ENCODE data around the gene SMOC2. TPM values are rescaled to one million over a fixed set of nuclear protein-coding genes. Genes with fewer than 3 reads are reported as not detected.
A peak's percentile ranks its signal among the peaks of the same experiment; 100 is the strongest.

SMOC2 gene
- total and polyA plus RNA-seq, 4 donors: 1.3 to 6.4 (median 4.6) TPM

- no peaks in the 10 kb centered on the region for H3K36me3 ChIP-seq (ENCODE audit: control insufficient read depth in 4 of 4, insufficient read depth in 4 of 4, low read length in 4 of 4)
- no peaks in the 10 kb centered on the region for H3K4me1 ChIP-seq (ENCODE audit: control insufficient read depth in 5 of 5, insufficient read depth in 5 of 5, low read length in 5 of 5)
- no peak overlapping the region for H3K9ac ChIP-seq (ENCODE audit: insufficient read depth in 1 of 2, low read length in 2 of 2)
- no peak overlapping the region for H3K4me3 ChIP-seq
- no peak for TF ChIP-seq CTCF (IDR thresholded peaks at IDR 0.05; ENCODE audit: control extremely low read depth, extremely low read depth)
- H3K9me3 ChIP-seq (ENCODE audit: control insufficient read depth in 4 of 4, insufficient read depth in 3 of 4, low read length in 3 of 4): no peaks in the 10 kb centered on the region
- WGBS, 2 donors: 27 to 33% methylated on average over 1 of the region's 1 CpG
- peak; percentile 56 to 69 (median 60) for DNase-seq
- ATAC-seq (ENCODE audit: insufficient read depth, low FRiP score): no peak
- no peak overlapping the region for H3K27ac ChIP-seq (ENCODE audit: low read depth in 1 of 2, low read length in 1 of 2)
- H3K27me3 ChIP-seq (ENCODE audit: control insufficient read depth in 3 of 3, insufficient read depth in 3 of 3, low read length in 2 of 3): no peaks in the 10 kb centered on the region
Observed at GRCh38 chr6:168678077-168678476, 237.1 kb downstream of the SMOC2 start.

GRCh38 chr6:168678588-168678987 is 237.6 kb downstream of the SMOC2 start:
- Histone ChIP-seq H3K27me3 (ENCODE audit: control insufficient read depth in 3 of 3, insufficient read depth in 3 of 3, low read length in 2 of 3) (no peaks in the 10 kb centered on the region), H3K4me1 (ENCODE audit: control insufficient read depth in 5 of 5, insufficient read depth in 5 of 5, low read length in 5 of 5) (no peaks in the 10 kb centered on the region), H3K4me3 (no peak overlapping the region), H3K36me3 (ENCODE audit: control insufficient read depth in 4 of 4, insufficient read depth in 4 of 4, low read length in 4 of 4) (no peaks in the 10 kb centered on the region), H3K27ac (ENCODE audit: low read depth in 1 of 2, low read length in 1 of 2) (no peak overlapping the region), H3K9ac (ENCODE audit: insufficient read depth in 1 of 2, low read length in 2 of 2) (no peak overlapping the region), H3K9me3 (ENCODE audit: control insufficient read depth in 4 of 4, insufficient read depth in 3 of 4, low read length in 3 of 4) (no peaks in the 10 kb centered on the region)
- no peak for TF ChIP-seq CTCF (IDR thresholded peaks at IDR 0.05; ENCODE audit: control extremely low read depth, extremely low read depth)
- WGBS, 2 donors: 51 to 62% methylated on average over 5 of the region's 5 CpGs
- ATAC-seq (ENCODE audit: insufficient read depth, low FRiP score): no peak
- DNase-seq: peak in 1 of 3 donors; percentile 8

- no peak overlapping the region for H3K27ac ChIP-seq (ENCODE audit: low read depth in 1 of 2, low read length in 1 of 2)
- DNase-seq (no peak), ATAC-seq (ENCODE audit: insufficient read depth, low FRiP score) (no peak)
- H3K9ac ChIP-seq (ENCODE audit: insufficient read depth in 1 of 2, low read length in 2 of 2): no peak overlapping the region
- no peak overlapping the region for H3K4me3 ChIP-seq
- WGBS, 2 donors: 88% methylated on average over 5 of the region's 5 CpGs
- no peaks in the 10 kb centered on the region for H3K36me3 ChIP-seq (ENCODE audit: control insufficient read depth in 4 of 4, insufficient read depth in 4 of 4, low read length in 4 of 4)
- H3K27me3 ChIP-seq (ENCODE audit: control insufficient read depth in 3 of 3, insufficient read depth in 3 of 3, low read length in 2 of 3): no peaks in the 10 kb centered on the region
- no peaks in the 10 kb centered on the region for H3K4me1 ChIP-seq (ENCODE audit: control insufficient read depth in 5 of 5, insufficient read depth in 5 of 5, low read length in 5 of 5)
- no peaks in the 10 kb centered on the region for H3K9me3 ChIP-seq (ENCODE audit: control insufficient read depth in 4 of 4, insufficient read depth in 3 of 4, low read length in 3 of 4)
- TF ChIP-seq CTCF (IDR thresholded peaks at IDR 0.05; ENCODE audit: control extremely low read depth, extremely low read depth): no peak
Observed at GRCh38 chr6:168681748-168682147, 240.8 kb downstream of the SMOC2 start.

GRCh38 chr6:168683621-168684020 is 242.6 kb downstream of the SMOC2 start:
- Histone ChIP-seq H3K4me1 (ENCODE audit: control insufficient read depth in 5 of 5, insufficient read depth in 5 of 5, low read length in 5 of 5) (no peaks in the 10 kb centered on the region), H3K36me3 (ENCODE audit: control insufficient read depth in 4 of 4, insufficient read depth in 4 of 4, low read length in 4 of 4) (no peaks in the 10 kb centered on the region), H3K27me3 (ENCODE audit: control insufficient read depth in 3 of 3, insufficient read depth in 3 of 3, low read length in 2 of 3) (no peaks in the 10 kb centered on the region), H3K27ac (ENCODE audit: low read depth in 1 of 2, low read length in 1 of 2) (no peak overlapping the region), H3K4me3 (no peak overlapping the region), H3K9me3 (ENCODE audit: control insufficient read depth in 4 of 4, insufficient read depth in 3 of 4, low read length in 3 of 4) (no peaks in the 10 kb centered on the region), H3K9ac (ENCODE audit: insufficient read depth in 1 of 2, low read length in 2 of 2) (no peak overlapping the region)
- no peak for DNase-seq
- ATAC-seq (ENCODE audit: insufficient read depth, low FRiP score): no peak
- no peak for TF ChIP-seq CTCF (IDR thresholded peaks at IDR 0.05; ENCODE audit: control extremely low read depth, extremely low read depth)
- 53 to 66% methylated on average over 11 of the region's 11 CpGs for WGBS, 2 donors

Data from lung (tissue), 12 donors.